ENCODE data around the gene MSGN1.

Gene MSGN1

GRCh38 chr2:17816396-17817245, at the start of gene MSGN1:
TSS of gene MSGN1 (plus strand) at chr2:17816460. CDS start at chr2:17816519, 59 bp downstream.
- TF ChIP-seq GATA2 (IDR thresholded peaks at IDR 0.05; ENCODE audit: low read depth, low read length) (no peak), GATA3 (IDR thresholded peaks at IDR 0.05; ENCODE audit: low read depth, low read length) (no peak)

- TF ChIP-seq GATA3 (IDR thresholded peaks at IDR 0.05; ENCODE audit: low read depth, low read length) (no peak), GATA2 (IDR thresholded peaks at IDR 0.05; ENCODE audit: low read depth, low read length) (no peak)
Observed at GRCh38 chr2:17768894-17769293, 47.4 kb upstream of the MSGN1 start.

GRCh38 chr2:17771956-17772355, 44.3 kb upstream of the MSGN1 start:
- TF ChIP-seq GATA3 (IDR thresholded peaks at IDR 0.05; ENCODE audit: low read depth, low read length) (no peak), GATA2 (IDR thresholded peaks at IDR 0.05; ENCODE audit: low read depth, low read length) (no peak)

- TF ChIP-seq GATA2 (IDR thresholded peaks at IDR 0.05; ENCODE audit: low read depth, low read length) (no peak), GATA3 (IDR thresholded peaks at IDR 0.05; ENCODE audit: low read depth, low read length) (no peak)
Observed at GRCh38 chr2:17772532-17772931, 43.7 kb upstream of the MSGN1 start.

GRCh38 chr2:17780546-17780945, 35.7 kb upstream of the MSGN1 start:
- no peak for TF ChIP-seq GATA3 (IDR thresholded peaks at IDR 0.05; ENCODE audit: low read depth, low read length)
- TF ChIP-seq GATA2 (IDR thresholded peaks at IDR 0.05; ENCODE audit: low read depth, low read length), result no peak

GRCh38 chr2:17781482-17781881, 34.8 kb upstream of the MSGN1 start:
- TF ChIP-seq GATA2 (IDR thresholded peaks at IDR 0.05; ENCODE audit: low read depth, low read length) (no peak), GATA3 (IDR thresholded peaks at IDR 0.05; ENCODE audit: low read depth, low read length) (no peak)

- TF ChIP-seq GATA2 (IDR thresholded peaks at IDR 0.05; ENCODE audit: low read depth, low read length), result no peak
- TF ChIP-seq GATA3 (IDR thresholded peaks at IDR 0.05; ENCODE audit: low read depth, low read length), result no peak
Observed at GRCh38 chr2:17786727-17787126, 29.5 kb upstream of the MSGN1 start.

GRCh38 chr2:17788773-17789172, 27.5 kb upstream of the MSGN1 start:
- no peak for TF ChIP-seq GATA3 (IDR thresholded peaks at IDR 0.05; ENCODE audit: low read depth, low read length)
- no peak for TF ChIP-seq GATA2 (IDR thresholded peaks at IDR 0.05; ENCODE audit: low read depth, low read length)

- TF ChIP-seq GATA2 (IDR thresholded peaks at IDR 0.05; ENCODE audit: low read depth, low read length) (no peak), GATA3 (IDR thresholded peaks at IDR 0.05; ENCODE audit: low read depth, low read length) (no peak)
Observed at GRCh38 chr2:17790536-17790935, 25.7 kb upstream of the MSGN1 start.

GRCh38 chr2:17791121-17791816, 25.0 kb upstream of the MSGN1 start:
- TF ChIP-seq GATA2 (IDR thresholded peaks at IDR 0.05; ENCODE audit: low read depth, low read length), result no peak
- no peak for TF ChIP-seq GATA3 (IDR thresholded peaks at IDR 0.05; ENCODE audit: low read depth, low read length)

GRCh38 chr2:17791817-17792130, 24.5 kb upstream of the MSGN1 start:
- no peak for TF ChIP-seq GATA3 (IDR thresholded peaks at IDR 0.05; ENCODE audit: low read depth, low read length)
- TF ChIP-seq GATA2 (IDR thresholded peaks at IDR 0.05; ENCODE audit: low read depth, low read length), result no peak

- TF ChIP-seq GATA2 (IDR thresholded peaks at IDR 0.05; ENCODE audit: low read depth, low read length), result no peak
- TF ChIP-seq GATA3 (IDR thresholded peaks at IDR 0.05; ENCODE audit: low read depth, low read length), result no peak
Observed at GRCh38 chr2:17792515-17792914, 23.7 kb upstream of the MSGN1 start.

- TF ChIP-seq GATA3 (IDR thresholded peaks at IDR 0.05; ENCODE audit: low read depth, low read length), result no peak
- TF ChIP-seq GATA2 (IDR thresholded peaks at IDR 0.05; ENCODE audit: low read depth, low read length), result no peak
Observed at GRCh38 chr2:17793296-17793695, 23.0 kb upstream of the MSGN1 start.

- no peak for TF ChIP-seq GATA2 (IDR thresholded peaks at IDR 0.05; ENCODE audit: low read depth, low read length)
- TF ChIP-seq GATA3 (IDR thresholded peaks at IDR 0.05; ENCODE audit: low read depth, low read length), result no peak
Observed at GRCh38 chr2:17793803-17794354, 22.4 kb upstream of the MSGN1 start.

GRCh38 chr2:17795309-17795708, 21.0 kb upstream of the MSGN1 start:
- TF ChIP-seq GATA3 (IDR thresholded peaks at IDR 0.05; ENCODE audit: low read depth, low read length) (no peak), GATA2 (IDR thresholded peaks at IDR 0.05; ENCODE audit: low read depth, low read length) (no peak)

Data from SH-SY5Y (cell line).